Neural progenitor cell (in vitro differentiated cells): ENCODE measurements around the gene CD48.

ENCODE experiments used
- CTCF ChIP-seq: fragments of 200-600 bp; sonication (generic); IDR thresholded peaks from 2 replicates; pipeline ENCODE4 v1.5.1; 2017; ENCODE audit warnings: antibody characterized with exemption, mild to moderate bottlenecking
- EZH2 ChIP-seq: fragments of 200-600 bp; sonication (generic); IDR thresholded peaks from 2 replicates; pipeline ENCODE4 v1.6.1; 2017; ENCODE audit warnings: antibody characterized with exemption, mild to moderate bottlenecking, moderate library complexity
- EZH2phosphoT487 ChIP-seq: fragments of 200-600 bp; sonication (generic); IDR thresholded peaks from 2 replicates; pipeline ENCODE4 v1.6.1; 2017; ENCODE audit warnings: antibody characterized with exemption

GRCh38 chr1:160630523-160631451, 80.8 kb downstream of the CD48 start:
- TF ChIP-seq CTCF (no peak), EZH2phosphoT487 (no peak), EZH2 (no peak)
